GM20431 (cell line): ENCODE data around the gene APOA4.

Experiments
- in situ Hi-C: fragments of 300-500 bp; cut with MseI, MboI; formaldehyde crosslinking; loops from one replicate; pipeline ENCODE4 v1.15.0; 2020; ENCODE audit warnings: low sequenced_read_pairs; ENCODE audit not compliant: unreplicated experiment

Gene APOA4

DNA sequence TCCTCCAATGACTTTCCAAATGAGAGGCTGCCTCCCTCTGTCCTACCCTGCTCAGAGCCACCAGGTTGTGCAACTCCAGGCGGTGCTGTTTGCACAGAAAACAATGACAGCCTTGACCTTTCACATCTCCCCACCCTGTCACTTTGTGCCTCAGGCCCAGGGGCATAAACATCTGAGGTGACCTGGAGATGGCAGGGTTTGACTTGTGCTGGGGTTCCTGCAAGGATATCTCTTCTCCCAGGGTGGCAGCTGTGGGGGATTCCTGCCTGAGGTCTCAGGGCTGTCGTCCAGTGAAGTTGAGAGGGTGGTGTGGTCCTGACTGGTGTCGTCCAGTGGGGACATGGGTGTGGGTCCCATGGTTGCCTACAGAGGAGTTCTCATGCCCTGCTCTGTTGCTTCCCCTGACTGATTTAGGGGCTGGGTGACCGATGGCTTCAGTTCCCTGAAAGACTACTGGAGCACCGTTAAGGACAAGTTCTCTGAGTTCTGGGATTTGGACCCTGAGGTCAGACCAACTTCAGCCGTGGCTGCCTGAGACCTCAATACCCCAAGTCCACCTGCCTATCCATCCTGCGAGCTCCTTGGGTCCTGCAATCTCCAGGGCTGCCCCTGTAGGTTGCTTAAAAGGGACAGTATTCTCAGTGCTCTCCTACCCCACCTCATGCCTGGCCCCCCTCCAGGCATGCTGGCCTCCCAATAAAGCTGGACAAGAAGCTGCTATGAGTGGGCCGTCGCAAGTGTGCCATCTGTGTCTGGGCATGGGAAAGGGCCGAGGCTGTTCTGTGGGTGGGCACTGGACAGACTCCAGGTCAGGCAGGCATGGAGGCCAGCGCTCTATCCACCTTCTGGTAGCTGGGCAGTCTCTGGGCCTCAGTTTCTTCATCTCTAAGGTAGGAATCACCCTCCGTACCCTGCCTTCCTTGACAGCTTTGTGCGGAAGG lies 9.5 kb upstream of the APOA4 start:
- in situ Hi-C loops: no loop called here

DNA sequence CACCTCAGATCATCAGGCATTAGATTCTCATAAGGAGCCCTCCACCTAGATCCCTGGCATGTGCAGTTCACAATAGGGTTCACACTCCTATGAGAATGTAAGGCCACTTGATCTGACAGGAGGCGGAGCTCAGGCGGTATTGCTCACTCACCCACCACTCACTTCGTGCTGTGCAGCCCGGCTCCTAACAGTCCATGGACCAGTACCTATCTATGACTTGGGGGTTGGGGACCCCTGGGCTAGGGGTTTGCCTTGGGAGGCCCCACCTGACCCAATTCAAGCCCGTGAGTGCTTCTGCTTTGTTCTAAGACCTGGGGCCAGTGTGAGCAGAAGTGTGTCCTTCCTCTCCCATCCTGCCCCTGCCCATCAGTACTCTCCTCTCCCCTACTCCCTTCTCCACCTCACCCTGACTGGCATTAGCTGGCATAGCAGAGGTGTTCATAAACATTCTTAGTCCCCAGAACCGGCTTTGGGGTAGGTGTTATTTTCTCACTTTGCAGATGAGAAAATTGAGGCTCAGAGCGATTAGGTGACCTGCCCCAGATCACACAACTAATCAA lies 8.8 kb upstream of the APOA4 start:
- in situ Hi-C loops: no loop called here

DNA sequence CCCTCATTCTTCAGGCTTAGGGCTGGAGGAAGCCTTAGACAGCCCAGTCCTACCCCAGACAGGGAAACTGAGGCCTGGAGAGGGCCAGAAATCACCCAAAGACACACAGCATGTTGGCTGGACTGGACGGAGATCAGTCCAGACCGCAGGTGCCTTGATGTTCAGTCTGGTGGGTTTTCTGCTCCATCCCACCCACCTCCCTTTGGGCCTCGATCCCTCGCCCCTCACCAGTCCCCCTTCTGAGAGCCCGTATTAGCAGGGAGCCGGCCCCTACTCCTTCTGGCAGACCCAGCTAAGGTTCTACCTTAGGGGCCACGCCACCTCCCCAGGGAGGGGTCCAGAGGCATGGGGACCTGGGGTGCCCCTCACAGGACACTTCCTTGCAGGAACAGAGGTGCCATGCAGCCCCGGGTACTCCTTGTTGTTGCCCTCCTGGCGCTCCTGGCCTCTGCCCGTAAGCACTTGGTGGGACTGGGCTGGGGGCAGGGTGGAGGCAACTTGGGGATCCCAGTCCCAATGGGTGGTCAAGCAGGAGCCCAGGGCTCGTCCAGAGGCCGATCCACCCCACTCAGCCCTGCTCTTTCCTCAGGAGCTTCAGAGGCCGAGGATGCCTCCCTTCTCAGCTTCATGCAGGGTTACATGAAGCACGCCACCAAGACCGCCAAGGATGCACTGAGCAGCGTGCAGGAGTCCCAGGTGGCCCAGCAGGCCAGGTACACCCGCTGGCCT lies 7.2 kb upstream of the APOA4 start:
- in situ Hi-C loops: no loop called here

DNA sequence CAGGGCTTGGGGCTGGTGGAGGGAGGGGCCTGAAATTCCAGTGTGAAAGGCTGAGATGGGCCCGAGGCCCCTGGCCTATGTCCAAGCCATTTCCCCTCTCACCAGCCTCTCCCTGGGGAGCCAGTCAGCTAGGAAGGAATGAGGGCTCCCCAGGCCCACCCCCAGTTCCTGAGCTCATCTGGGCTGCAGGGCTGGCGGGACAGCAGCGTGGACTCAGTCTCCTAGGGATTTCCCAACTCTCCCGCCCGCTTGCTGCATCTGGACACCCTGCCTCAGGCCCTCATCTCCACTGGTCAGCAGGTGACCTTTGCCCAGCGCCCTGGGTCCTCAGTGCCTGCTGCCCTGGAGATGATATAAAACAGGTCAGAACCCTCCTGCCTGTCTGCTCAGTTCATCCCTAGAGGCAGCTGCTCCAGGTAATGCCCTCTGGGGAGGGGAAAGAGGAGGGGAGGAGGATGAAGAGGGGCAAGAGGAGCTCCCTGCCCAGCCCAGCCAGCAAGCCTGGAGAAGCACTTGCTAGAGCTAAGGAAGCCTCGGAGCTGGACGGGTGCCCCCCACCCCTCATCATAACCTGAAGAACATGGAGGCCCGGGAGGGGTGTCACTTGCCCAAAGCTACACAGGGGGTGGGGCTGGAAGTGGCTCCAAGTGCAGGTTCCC lies 6.5 kb upstream of the APOA4 start, which contains the start of gene APOC3:
Gene APOC3, plus strand, starts transcription at position 383 of the 659 bp plus-strand sequence. CDS start 676 bp downstream, outside the sequence.
- in situ Hi-C loops: no loop called here

- in situ Hi-C loops: no loop called here
Observed at GRCh38 chr11:116828632-116829524, 5.8 kb upstream of the APOA4 start.

DNA sequence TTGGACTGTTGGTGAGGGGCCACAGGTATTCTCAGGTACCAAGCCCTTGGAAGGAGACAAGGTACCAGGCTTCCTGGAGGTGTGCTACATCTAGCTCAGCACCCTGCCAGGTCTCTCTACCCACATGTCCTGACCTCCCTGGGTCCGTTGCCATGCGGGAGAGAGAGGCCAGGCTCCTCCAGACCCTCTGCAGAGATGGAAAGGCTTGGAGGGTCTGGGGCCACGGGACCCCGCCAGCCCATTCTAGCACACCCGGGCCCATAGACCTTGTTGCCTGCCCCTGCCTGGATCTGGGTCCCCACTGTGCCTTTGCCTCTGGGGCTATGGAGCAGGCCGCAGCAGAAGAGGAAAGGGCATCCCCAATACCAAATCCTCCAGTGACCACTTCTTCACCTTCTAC lies 4.4 kb upstream of the APOA4 start:
- in situ Hi-C loops: no loop called here

- in situ Hi-C loops: no loop called here
Observed at GRCh38 chr11:116826751-116827431, 3.8 kb upstream of the APOA4 start.

DNA sequence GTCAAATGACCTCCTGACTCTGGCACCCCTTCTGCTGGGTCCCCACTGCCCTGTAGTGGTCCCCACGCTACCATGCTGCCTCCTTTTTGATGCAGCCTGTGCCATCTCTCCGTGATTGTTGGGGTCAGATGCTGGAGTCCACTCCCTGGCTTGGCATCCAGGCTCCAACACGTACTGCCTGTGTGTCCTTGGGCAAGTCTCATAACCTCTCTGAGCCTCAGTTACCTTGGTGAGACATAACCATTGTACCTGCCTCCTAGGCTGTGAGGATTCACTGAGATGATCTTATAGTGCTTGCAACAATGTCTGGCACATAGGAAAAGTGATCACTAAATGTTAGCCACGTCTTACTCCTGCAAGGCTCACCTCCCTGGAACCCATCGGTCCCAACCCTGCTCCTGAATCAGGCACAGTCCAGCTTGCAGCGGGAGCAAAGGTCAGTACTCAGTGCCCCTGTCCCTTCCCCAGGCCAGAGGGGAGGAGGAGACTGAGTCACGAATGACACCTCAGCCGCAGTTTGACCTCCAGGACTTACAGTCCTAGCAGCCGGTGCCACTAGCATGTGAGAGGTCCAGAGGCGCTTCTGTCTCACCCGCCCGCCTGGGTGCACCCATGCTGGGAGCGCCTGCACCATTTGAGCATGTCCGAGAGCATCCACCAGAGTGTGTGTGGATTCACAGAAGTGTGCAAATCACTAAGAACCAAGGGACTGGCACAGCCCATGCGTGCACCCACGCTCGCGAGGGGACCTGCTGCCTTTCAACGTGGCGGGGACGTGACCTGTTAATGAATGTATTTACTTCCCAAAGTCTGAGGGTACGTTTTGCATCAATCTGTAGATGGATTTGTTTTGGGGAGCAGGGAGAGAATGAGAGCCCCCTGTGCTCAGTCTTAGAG lies 3.0 kb upstream of the APOA4 start:
- in situ Hi-C loops: no loop called here

- in situ Hi-C loops: no loop called here
Observed at GRCh38 chr11:116825434-116825833, 2.3 kb upstream of the APOA4 start.

DNA sequence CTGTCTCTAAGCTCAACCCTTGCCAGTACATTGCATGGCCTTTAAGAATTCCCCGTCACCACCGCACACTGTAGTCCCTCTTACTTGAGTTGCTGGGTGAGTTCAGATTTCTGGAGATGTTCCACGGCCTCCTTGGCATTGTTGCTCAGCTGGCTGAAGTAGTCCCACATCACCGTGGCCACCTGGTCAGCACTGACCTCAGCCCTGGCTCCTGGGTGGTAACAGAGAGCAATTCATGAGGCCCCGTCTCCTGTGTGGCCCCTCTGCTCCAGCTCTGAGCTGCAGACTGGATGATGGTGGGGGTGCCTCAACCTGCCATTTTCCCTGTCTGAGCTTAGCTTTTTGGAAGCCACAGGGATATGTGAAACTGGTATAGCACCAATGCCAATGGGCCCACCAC lies 529 bp downstream of the APOA4 start:
- in situ Hi-C loops: no loop called here

GRCh38 chr11:116821050-116821918 lies 1.8 kb downstream of the APOA4 start:
- in situ Hi-C loops: no loop called here

DNA sequence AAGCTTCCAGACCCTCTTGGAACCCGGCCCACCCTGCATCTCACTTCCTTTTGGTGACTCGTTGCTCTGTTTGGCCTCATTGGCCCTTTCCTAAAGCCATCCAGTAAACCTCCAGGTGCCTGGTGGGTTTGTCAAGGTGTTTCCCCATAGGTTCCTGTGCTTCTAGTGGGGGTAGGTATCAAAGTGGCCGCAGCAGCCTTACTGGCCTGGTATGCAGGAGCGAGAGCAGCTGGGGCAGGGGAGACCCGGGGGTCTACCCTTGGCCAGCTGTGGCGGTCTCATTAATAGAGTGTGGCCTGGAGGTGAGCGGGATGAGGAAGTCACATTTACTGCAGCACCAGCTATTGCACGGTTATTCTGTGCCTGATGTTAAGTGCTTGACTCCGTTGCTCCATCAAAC lies 4.1 kb downstream of the APOA4 start:
- in situ Hi-C loops: no loop called here

DNA sequence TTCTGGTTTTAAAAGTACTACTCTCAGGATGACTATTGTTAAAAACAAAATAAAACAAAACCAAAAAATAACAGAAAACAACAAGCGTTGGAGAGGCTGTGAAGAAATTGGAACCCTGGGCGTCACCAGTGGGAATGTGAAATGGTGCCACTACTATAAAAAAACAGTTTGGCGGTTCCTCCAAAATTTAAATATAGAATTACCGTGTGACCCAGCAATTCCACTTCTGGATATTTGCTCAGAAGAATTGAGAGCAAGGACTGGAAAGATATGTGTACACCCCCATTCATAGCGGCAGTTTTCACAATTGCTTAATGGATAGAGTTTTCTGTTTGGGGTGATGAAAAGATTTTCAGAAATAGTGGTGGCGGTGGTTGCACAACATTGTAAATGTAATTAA lies 8.6 kb downstream of the APOA4 start:
- in situ Hi-C loops: no loop called here

- in situ Hi-C loops: no loop called here
Observed at GRCh38 chr11:116813781-116814471, 9.2 kb downstream of the APOA4 start.

DNA sequence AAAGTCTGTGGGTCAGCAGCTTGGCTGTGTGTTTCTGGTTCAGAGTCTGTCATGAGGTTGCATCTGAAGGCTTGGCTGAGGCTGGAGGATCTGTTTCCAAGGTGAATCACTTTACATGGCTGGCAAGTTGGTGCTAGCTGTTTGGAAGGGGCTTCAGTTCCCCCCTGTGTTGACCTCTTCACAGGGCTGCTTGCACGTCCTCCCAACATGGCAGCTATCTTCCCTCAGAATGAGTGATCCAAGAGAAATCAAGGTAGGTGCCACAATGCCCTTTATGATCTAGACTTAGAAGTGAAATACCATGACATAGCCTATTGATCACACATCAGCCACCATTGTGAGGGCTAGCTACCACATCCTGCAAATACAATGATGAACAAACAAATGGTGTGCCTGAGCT lies 9.9 kb downstream of the APOA4 start:
- in situ Hi-C loops: no loop called here

DNA sequence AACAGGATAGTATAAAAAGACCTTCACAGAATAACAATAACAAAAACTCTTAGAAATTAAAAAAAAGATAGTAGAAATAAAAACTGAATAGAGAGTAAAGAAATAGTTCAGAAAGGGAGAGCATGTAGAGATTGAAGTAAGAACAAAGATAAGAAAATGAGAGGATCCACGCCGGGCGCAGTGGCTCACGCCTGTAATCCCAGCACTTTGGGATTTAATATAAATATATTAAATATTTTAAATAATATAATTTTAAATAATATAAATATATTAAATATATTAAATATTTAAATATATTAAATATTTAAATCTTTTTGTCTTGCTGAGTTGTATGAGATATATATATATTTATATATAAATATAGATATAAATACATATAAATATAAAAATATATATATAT lies 11.0 kb downstream of the APOA4 start:
- in situ Hi-C loops: no loop called here
